HepG2 (cell line): ENCODE results near the gene FYTTD1. TPM values are rescaled to one million over a fixed set of nuclear protein-coding genes. Genes with fewer than 3 reads are reported as not detected.

Experiments used
- BHLHE40 ChIP-seq: IDR thresholded peaks from 2 replicates; pipeline ENCODE4 v1.6.1; 2011; ENCODE audit warnings: low read length, improper control_type of control experiment
- JUNB ChIP-seq: sonication (generic); formaldehyde crosslinking; IDR thresholded peaks from 2 replicates; pipeline ENCODE4 v1.8.0; 2022; ENCODE audit warnings: missing genetic modification reagents, mild to moderate bottlenecking, borderline replicate concordance
- KDM6A ChIP-seq: IDR thresholded peaks from 2 replicates; pipeline ENCODE4 v1.6.1; 2016; ENCODE audit warnings: low read depth
- MAFF ChIP-seq: IDR thresholded peaks from 2 replicates; pipeline ENCODE4 v1.6.1; 2011; ENCODE audit warnings: low read depth, low read length, improper control_type of control experiment
- NONO ChIP-seq, 2 experiments: fragments of 450-650 bp in 1 of 2; sonication (generic) in 1 of 2; formaldehyde crosslinking in 1 of 2; IDR thresholded peaks in 1 of 2; conservative IDR thresholded peaks in 1 of 2; 2 replicates each; pipeline versions ENCODE4 v1.6.1 to v1.8.0; 2017 to 2022; ENCODE audit warnings: mild to moderate bottlenecking in 1 of 2, missing genetic modification reagents in 1 of 2, moderate library complexity in 1 of 2
- PLRG1 ChIP-seq: fragments of 450-650 bp; conservative IDR thresholded peaks from 2 replicates; pipeline ENCODE4 v1.6.1; 2016
- RFX3 ChIP-seq: IDR thresholded peaks from 2 replicates; pipeline ENCODE4 v1.6.1; 2016; ENCODE audit warnings: missing biosample characterization, missing genetic modification reagents
- SALL1 ChIP-seq: sonication (generic); formaldehyde crosslinking; IDR thresholded peaks from 2 replicates; pipeline ENCODE4 v1.8.0; 2022; ENCODE audit warnings: mild to moderate bottlenecking, missing genetic modification reagents
- SPEN ChIP-seq: sonication (generic); formaldehyde crosslinking; IDR thresholded peaks from 2 replicates; pipeline ENCODE4 v1.5.1; 2020; ENCODE audit warnings: low read depth, mild to moderate bottlenecking, missing genetic modification reagents
- ZBTB3 ChIP-seq: sonication (generic); formaldehyde crosslinking; IDR thresholded peaks from 2 replicates; pipeline ENCODE4 v1.4.0; 2020; ENCODE audit warnings: low read depth, mild to moderate bottlenecking, moderate library complexity, missing genetic modification reagents, borderline replicate concordance
- ZBTB42 ChIP-seq: sonication (generic); formaldehyde crosslinking; IDR thresholded peaks from 2 replicates; pipeline ENCODE4 v1.5.0; 2020; ENCODE audit warnings: mild to moderate bottlenecking, missing genetic modification reagents
- ZNF232 ChIP-seq: sonication (generic); formaldehyde crosslinking; IDR thresholded peaks from 2 replicates; pipeline ENCODE4 v1.4.0; 2020; ENCODE audit warnings: missing genetic modification reagents, borderline replicate concordance
- ZNF282 ChIP-seq: fragments of 450-650 bp; IDR thresholded peaks from 2 replicates; pipeline ENCODE4 v1.6.1; 2018; ENCODE audit not compliant: partially characterized antibody
- ZNF550 ChIP-seq: sonication (generic); formaldehyde crosslinking; IDR thresholded peaks from 2 replicates; pipeline ENCODE4 v1.4.0; 2020; ENCODE audit warnings: mild to moderate bottlenecking, missing genetic modification reagents, borderline replicate concordance
- ZNF746 ChIP-seq: sonication (generic); formaldehyde crosslinking; IDR thresholded peaks from 2 replicates; pipeline ENCODE4 v1.8.0; 2022; ENCODE audit warnings: mild to moderate bottlenecking, missing genetic modification reagents
- ZNF761 ChIP-seq: sonication (generic); formaldehyde crosslinking; conservative IDR thresholded peaks from 2 replicates; pipeline ENCODE4 v1.4.0; 2020; ENCODE audit warnings: mild to moderate bottlenecking, missing genetic modification reagents
- ZNF883 ChIP-seq: sonication (generic); formaldehyde crosslinking; IDR thresholded peaks from 2 replicates; pipeline ENCODE4 v1.5.1; 2020; ENCODE audit warnings: mild to moderate bottlenecking, missing genetic modification reagents; ENCODE audit errors: not compliant biosample characterization
- polyA plus RNA-seq, 8 experiments: library from polyadenylated mRNA; depleted of rRNA in 3 of 8; stranded (reverse) in 7 of 8; unstranded in 1 of 8; fragments of >200 nt; fragmentation: Illumina TruSeq in 4 of 8; extraction: Trizol in 4 of 8; gene quantifications; 2 replicates each; pipeline versions ENCODE4 v1.2.1 to v1.2.3, GENCODE V29; 2011 to 2016; ENCODE audit warnings: low read depth in 4 of 8, missing spikeins in 1 of 8, mixed read lengths in 1 of 8; ENCODE audit not compliant: insufficient read depth in 1 of 8
- total RNA-seq, 5 experiments: library from RNA; depleted of rRNA; stranded (reverse); fragments of >200 nt; fragmentation: Illumina TruSeq; extraction: Trizol; gene quantifications; 2 replicates each; pipeline ENCODE4 v1.2.3, GENCODE V29; 2016; ENCODE audit warnings: low read depth in 1 of 5
- TF ChIP-seq, protein P1 (sequence below): sonication (generic); formaldehyde crosslinking; IDR thresholded peaks from 2 replicates; pipeline ENCODE4 v1.4.0; 2020; ENCODE audit warnings: missing genetic modification reagents, mild to moderate bottlenecking, borderline replicate concordance
- TF ChIP-seq, protein P2 (sequence below): sonication (generic); formaldehyde crosslinking; IDR thresholded peaks from 2 replicates; pipeline ENCODE4 v1.4.0; 2020; ENCODE audit warnings: mild to moderate bottlenecking, missing genetic modification reagents, borderline replicate concordance

Gene FYTTD1
- total and polyA plus RNA-seq, 2 of the 13 experiments (the other 11 are each of a cell fraction or from before 2014, with no cell fraction given) = 6.5 to 28.8 TPM

DNA sequence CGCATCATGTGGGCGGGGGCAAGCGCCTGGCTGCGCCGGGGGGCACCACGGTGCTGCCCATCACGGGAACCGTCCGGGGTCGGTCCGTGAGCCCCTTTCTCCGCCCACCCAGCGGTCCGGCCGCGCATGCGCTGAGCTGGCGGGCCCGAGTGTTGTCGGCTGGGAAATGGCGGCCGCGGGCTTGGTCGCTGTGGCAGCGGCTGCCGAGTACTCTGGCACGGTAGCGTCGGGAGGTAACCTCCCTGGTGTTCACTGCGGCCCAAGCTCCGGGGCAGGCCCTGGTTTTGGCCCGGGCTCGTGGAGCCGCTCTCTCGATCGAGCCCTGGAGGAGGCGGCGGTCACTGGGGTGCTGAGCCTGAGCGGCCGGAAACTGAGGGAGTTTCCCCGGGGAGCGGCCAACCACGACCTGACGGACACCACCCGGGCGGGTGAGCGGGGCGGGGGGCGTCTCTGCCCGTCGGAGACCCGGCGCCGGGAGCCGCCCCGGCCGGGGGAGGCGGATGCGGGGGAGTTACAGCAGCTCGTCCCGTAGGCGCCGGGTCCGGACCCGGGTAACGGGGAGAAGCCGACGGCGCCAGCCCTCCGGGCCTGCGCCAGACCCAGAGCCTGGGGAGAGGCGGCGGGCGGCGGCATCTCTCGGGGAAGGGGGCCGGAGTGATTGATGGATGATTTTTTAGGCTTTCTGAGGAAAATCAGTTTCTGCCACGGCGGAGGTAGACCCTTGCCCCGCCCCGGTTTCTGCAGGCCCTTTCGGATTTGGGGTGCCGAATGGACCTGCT, 41.6 kb downstream of the FYTTD1 start, which contains the start of gene LRCH3 (continued):
- TF ChIP-seq, protein P1, sequence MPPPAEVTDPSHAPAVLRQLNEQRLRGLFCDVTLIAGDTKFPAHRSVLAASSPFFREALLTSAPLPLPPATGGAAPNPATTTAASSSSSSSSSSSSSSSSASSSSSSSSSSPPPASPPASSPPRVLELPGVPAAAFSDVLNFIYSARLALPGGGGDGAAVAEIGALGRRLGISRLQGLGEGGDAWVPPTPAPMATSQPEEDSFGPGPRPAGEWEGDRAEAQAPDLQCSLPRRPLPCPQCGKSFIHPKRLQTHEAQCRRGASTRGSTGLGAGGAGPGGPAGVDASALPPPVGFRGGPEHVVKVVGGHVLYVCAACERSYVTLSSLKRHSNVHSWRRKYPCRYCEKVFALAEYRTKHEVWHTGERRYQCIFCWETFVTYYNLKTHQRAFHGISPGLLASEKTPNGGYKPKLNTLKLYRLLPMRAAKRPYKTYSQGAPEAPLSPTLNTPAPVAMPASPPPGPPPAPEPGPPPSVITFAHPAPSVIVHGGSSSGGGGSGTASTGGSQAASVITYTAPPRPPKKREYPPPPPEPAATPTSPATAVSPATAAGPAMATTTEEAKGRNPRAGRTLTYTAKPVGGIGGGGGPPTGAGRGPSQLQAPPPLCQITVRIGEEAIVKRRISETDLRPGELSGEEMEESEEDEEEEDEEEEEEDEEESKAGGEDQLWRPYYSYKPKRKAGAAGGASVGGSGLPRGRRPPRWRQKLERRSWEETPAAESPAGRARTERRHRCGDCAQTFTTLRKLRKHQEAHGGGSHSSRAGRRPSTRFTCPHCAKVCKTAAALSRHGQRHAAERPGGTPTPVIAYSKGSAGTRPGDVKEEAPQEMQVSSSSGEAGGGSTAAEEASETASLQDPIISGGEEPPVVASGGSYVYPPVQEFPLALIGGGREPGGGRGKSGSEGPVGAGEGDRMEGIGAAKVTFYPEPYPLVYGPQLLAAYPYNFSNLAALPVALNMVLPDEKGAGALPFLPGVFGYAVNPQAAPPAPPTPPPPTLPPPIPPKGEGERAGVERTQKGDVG (CRISPR knock-in tag) = no peak
- TF ChIP-seq ZNF232 (CRISPR knock-in tag) (peak; percentile 67; the same call in 1 of the 2 replicates), JUNB (CRISPR knock-in tag) (no peak), ZBTB42 (CRISPR knock-in tag) (no peak; the same call in 1 of the 2 replicates), RFX3 (no peak), BHLHE40 (no peak), ZBTB3 (CRISPR knock-in tag) (no peak), ZNF883 (CRISPR knock-in tag) (peak; percentile 97), KDM6A (no peak), SALL1 (peak; percentile 77; the same call in 1 of the 2 replicates), MAFF (no peak), PLRG1 (no peak), ZNF282 (no peak), SPEN (peak; percentile 78), ZNF550 (CRISPR knock-in tag) (peak; percentile 73; the same call in 1 of the 2 replicates), NONO (IDR thresholded peaks at IDR 0.05) (no peak), NONO (CRISPR knock-in tag; conservative IDR thresholded peaks at IDR 0.05) (peak; percentile 95), ZNF761 (CRISPR knock-in tag) (0 out of 2 replicates have a peak, but pooled peaks have one; percentile 55), ZNF746 (CRISPR knock-in tag) (no peak; the same call in 1 of the 2 replicates)
- TF ChIP-seq, protein P2, sequence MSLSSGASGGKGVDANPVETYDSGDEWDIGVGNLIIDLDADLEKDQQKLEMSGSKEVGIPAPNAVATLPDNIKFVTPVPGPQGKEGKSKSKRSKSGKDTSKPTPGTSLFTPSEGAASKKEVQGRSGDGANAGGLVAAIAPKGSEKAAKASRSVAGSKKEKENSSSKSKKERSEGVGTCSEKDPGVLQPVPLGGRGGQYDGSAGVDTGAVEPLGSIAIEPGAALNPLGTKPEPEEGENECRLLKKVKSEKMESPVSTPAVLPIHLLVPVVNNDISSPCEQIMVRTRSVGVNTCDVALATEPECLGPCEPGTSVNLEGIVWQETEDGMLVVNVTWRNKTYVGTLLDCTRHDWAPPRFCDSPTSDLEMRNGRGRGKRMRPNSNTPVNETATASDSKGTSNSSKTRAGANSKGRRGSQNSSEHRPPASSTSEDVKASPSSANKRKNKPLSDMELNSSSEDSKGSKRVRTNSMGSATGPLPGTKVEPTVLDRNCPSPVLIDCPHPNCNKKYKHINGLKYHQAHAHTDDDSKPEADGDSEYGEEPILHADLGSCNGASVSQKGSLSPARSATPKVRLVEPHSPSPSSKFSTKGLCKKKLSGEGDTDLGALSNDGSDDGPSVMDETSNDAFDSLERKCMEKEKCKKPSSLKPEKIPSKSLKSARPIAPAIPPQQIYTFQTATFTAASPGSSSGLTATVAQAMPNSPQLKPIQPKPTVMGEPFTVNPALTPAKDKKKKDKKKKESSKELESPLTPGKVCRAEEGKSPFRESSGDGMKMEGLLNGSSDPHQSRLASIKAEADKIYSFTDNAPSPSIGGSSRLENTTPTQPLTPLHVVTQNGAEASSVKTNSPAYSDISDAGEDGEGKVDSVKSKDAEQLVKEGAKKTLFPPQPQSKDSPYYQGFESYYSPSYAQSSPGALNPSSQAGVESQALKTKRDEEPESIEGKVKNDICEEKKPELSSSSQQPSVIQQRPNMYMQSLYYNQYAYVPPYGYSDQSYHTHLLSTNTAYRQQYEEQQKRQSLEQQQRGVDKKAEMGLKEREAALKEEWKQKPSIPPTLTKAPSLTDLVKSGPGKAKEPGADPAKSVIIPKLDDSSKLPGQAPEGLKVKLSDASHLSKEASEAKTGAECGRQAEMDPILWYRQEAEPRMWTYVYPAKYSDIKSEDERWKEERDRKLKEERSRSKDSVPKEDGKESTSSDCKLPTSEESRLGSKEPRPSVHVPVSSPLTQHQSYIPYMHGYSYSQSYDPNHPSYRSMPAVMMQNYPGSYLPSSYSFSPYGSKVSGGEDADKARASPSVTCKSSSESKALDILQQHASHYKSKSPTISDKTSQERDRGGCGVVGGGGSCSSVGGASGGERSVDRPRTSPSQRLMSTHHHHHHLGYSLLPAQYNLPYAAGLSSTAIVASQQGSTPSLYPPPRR (CRISPR knock-in tag) = peak; percentile 54; the same call in 1 of the 2 replicates
